HEK293 (cell line): ENCODE measurements around the gene BEGAIN.

ENCODE experiments used
- CTCF ChIA-PET: fragments of 350-600 bp; formaldehyde crosslinking; extraction: SDS; loops from one replicate; lab custom pipeline; 2021; ENCODE audit warnings: antibody characterized with exemption; lab: Yijun Ruan, JAX
- POLR2A ChIA-PET: fragments of 300-600 bp; formaldehyde crosslinking; extraction: SDS; loops from one replicate; lab custom pipeline; 2020; ENCODE audit warnings: antibody characterized with exemption, inconsistent platforms; lab: Yijun Ruan, JAX
- H3K27ac ChIP-seq: fragments of 200-500 bp; sonication (Bioruptor generic); 2 replicates; pipeline ENCODE4 v1.5.1; 2014; ENCODE audit warnings: low read depth, low read length, control low read depth, inconsistent platforms; ENCODE audit errors: extremely low read depth
- H3K36me3 ChIP-seq, 2 experiments: fragments of 200-500 bp in 1 of 2; sonication (Bioruptor generic) in 1 of 2; 1 replicate in 1 of 2; 2 replicates in 1 of 2; pipeline ENCODE4 v1.5.1; 2014 to 2017; ENCODE audit warnings: inconsistent platforms in 2 of 2, low read length in 2 of 2; ENCODE audit not compliant: control insufficient read depth in 2 of 2, insufficient read depth in 1 of 2
- H3K4me1 ChIP-seq: fragments of 200-500 bp; sonication (Bioruptor generic); 2 replicates; pipeline ENCODE4 v1.5.1; 2014; ENCODE audit warnings: mild to moderate bottlenecking, low read length, inconsistent platforms; ENCODE audit not compliant: control insufficient read depth, insufficient read depth
- H3K4me3 ChIP-seq: 2 replicates; pipeline ENCODE4 v1.5.1; 2011; ENCODE audit warnings: low read depth, mild to moderate bottlenecking, control low read depth, low read length, moderate library complexity
- H3K9me3 ChIP-seq: fragments of 200-500 bp; sonication (Bioruptor generic); 2 replicates; pipeline ENCODE4 v1.5.1; 2014; ENCODE audit warnings: low read depth, low read length, inconsistent platforms; ENCODE audit not compliant: control insufficient read depth, insufficient read depth
- GLIS1 ChIP-seq: fragments of 450-650 bp; formaldehyde crosslinking; IDR thresholded peaks from 2 replicates; pipeline ENCODE4 v1.5.1; 2016; ENCODE audit warnings: missing biosample characterization, missing genetic modification characterization
- KLF1 ChIP-seq: fragments of 450-650 bp; formaldehyde crosslinking; IDR thresholded peaks from 2 replicates; pipeline ENCODE4 v1.5.1; 2016; ENCODE audit warnings: missing biosample characterization, missing genetic modification characterization
- KLF17 ChIP-seq: fragments of 450-650 bp; formaldehyde crosslinking; IDR thresholded peaks from 2 replicates; pipeline ENCODE4 v1.5.1; 2016; ENCODE audit warnings: missing biosample characterization, missing genetic modification characterization
- KLF8 ChIP-seq: fragments of 450-650 bp; formaldehyde crosslinking; IDR thresholded peaks from 2 replicates; pipeline ENCODE4 v1.5.1; 2016; ENCODE audit warnings: missing biosample characterization, missing genetic modification characterization
- MYNN ChIP-seq: fragments of 450-650 bp; formaldehyde crosslinking; IDR thresholded peaks from 2 replicates; pipeline ENCODE4 v1.5.1; 2016; ENCODE audit warnings: missing biosample characterization, missing genetic modification characterization, borderline replicate concordance
- MZF1 ChIP-seq: fragments of 450-650 bp; formaldehyde crosslinking; IDR thresholded peaks from 2 replicates; pipeline ENCODE4 v1.5.1; 2017; ENCODE audit warnings: missing biosample characterization, missing genetic modification characterization, borderline replicate concordance
- ZBTB48 ChIP-seq: fragments of 450-650 bp; formaldehyde crosslinking; IDR thresholded peaks from 2 replicates; pipeline ENCODE4 v1.5.1; 2016; ENCODE audit warnings: missing biosample characterization, missing genetic modification characterization
- ZBTB7A ChIP-seq: fragments of 450-650 bp; formaldehyde crosslinking; IDR thresholded peaks from 2 replicates; pipeline ENCODE4 v1.5.1; 2016; ENCODE audit warnings: low read depth, missing biosample characterization, missing genetic modification characterization
- ZBTB8A ChIP-seq: fragments of 450-650 bp; formaldehyde crosslinking; IDR thresholded peaks from 2 replicates; pipeline ENCODE4 v1.5.1; 2016; ENCODE audit warnings: missing biosample characterization, missing genetic modification characterization
- ZNF239 ChIP-seq: fragments of 450-650 bp; formaldehyde crosslinking; IDR thresholded peaks from 2 replicates; pipeline ENCODE4 v1.5.1; 2016; ENCODE audit warnings: missing biosample characterization, missing genetic modification characterization
- ZNF274 ChIP-seq, 2 experiments: fragments of 200-500 bp in 1 of 2; fragments of 450-650 bp in 1 of 2; sonication (Bioruptor generic) in 1 of 2; formaldehyde crosslinking in 1 of 2; IDR thresholded peaks; 2 replicates each; pipeline versions ENCODE4 v1.5.1 to v1.6.1; 2014 to 2016; ENCODE audit warnings: borderline replicate concordance in 1 of 2, inconsistent platforms in 1 of 2, low read length in 1 of 2, missing biosample characterization in 1 of 2, missing genetic modification characterization in 1 of 2
- ZNF335 ChIP-seq: fragments of 450-650 bp; formaldehyde crosslinking; conservative IDR thresholded peaks from 2 replicates; pipeline ENCODE4 v1.5.1; 2016; ENCODE audit warnings: missing biosample characterization, missing genetic modification characterization
- ZNF521 ChIP-seq: fragments of 450-650 bp; formaldehyde crosslinking; IDR thresholded peaks from 2 replicates; pipeline ENCODE4 v1.5.1; 2017; ENCODE audit warnings: missing biosample characterization, mild to moderate bottlenecking, missing genetic modification characterization
- ZNF555 ChIP-seq: fragments of 450-650 bp; formaldehyde crosslinking; conservative IDR thresholded peaks from 2 replicates; pipeline ENCODE4 v1.5.1; 2017; ENCODE audit warnings: missing biosample characterization, mild to moderate bottlenecking, missing genetic modification characterization, inconsistent platforms
- ZNF707 ChIP-seq: fragments of 450-650 bp; formaldehyde crosslinking; IDR thresholded peaks from 2 replicates; pipeline ENCODE4 v1.5.1; 2016; ENCODE audit warnings: missing biosample characterization, missing genetic modification characterization
- ZNF837 ChIP-seq: fragments of 450-650 bp; formaldehyde crosslinking; IDR thresholded peaks from 2 replicates; pipeline ENCODE4 v1.5.1; 2016; ENCODE audit warnings: missing biosample characterization, missing genetic modification characterization
- TF ChIP-seq, protein P1 (sequence below): fragments of 450-650 bp; formaldehyde crosslinking; IDR thresholded peaks from 2 replicates; pipeline ENCODE4 v1.5.1; 2016; ENCODE audit warnings: missing biosample characterization, missing genetic modification characterization
- TF ChIP-seq, protein P2 (sequence below): fragments of 450-650 bp; formaldehyde crosslinking; IDR thresholded peaks from 2 replicates; pipeline ENCODE4 v1.5.1; 2017; ENCODE audit warnings: missing biosample characterization, missing genetic modification characterization
- TF ChIP-seq, protein P3 (sequence below): fragments of 450-650 bp; formaldehyde crosslinking; optimal IDR thresholded peaks from 2 replicates; pipeline ENCODE3; 2016; ENCODE audit warnings: missing biosample characterization, mild to moderate bottlenecking, missing genetic modification characterization

Gene BEGAIN

GRCh38 chr14:100568164-100568997, 18.8 kb downstream of the BEGAIN start (continued):
- TF ChIP-seq, protein P1, sequence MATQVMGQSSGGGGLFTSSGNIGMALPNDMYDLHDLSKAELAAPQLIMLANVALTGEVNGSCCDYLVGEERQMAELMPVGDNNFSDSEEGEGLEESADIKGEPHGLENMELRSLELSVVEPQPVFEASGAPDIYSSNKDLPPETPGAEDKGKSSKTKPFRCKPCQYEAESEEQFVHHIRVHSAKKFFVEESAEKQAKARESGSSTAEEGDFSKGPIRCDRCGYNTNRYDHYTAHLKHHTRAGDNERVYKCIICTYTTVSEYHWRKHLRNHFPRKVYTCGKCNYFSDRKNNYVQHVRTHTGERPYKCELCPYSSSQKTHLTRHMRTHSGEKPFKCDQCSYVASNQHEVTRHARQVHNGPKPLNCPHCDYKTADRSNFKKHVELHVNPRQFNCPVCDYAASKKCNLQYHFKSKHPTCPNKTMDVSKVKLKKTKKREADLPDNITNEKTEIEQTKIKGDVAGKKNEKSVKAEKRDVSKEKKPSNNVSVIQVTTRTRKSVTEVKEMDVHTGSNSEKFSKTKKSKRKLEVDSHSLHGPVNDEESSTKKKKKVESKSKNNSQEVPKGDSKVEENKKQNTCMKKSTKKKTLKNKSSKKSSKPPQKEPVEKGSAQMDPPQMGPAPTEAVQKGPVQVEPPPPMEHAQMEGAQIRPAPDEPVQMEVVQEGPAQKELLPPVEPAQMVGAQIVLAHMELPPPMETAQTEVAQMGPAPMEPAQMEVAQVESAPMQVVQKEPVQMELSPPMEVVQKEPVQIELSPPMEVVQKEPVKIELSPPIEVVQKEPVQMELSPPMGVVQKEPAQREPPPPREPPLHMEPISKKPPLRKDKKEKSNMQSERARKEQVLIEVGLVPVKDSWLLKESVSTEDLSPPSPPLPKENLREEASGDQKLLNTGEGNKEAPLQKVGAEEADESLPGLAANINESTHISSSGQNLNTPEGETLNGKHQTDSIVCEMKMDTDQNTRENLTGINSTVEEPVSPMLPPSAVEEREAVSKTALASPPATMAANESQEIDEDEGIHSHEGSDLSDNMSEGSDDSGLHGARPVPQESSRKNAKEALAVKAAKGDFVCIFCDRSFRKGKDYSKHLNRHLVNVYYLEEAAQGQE (tag by site-specific recombination): no peak
- TF ChIP-seq ZNF274 (IDR thresholded peaks at IDR 0.05; ENCODE audit: low read length) (no peak), ZNF274 (tag by site-specific recombination; IDR thresholded peaks at IDR 0.05; ENCODE audit: borderline replicate concordance) (no peak), GLIS1 (tag by site-specific recombination) (peak; percentile 20; the same call in 1 of the 2 replicates), MYNN (tag by site-specific recombination) (no peak), MZF1 (tag by site-specific recombination) (no peak), ZNF521 (no peak), KLF17 (tag by site-specific recombination) (peak; percentile 97; the same call in 1 of the 2 replicates), ZBTB7A (tag by site-specific recombination) (no peak), ZBTB48 (peak; percentile 65; the same call in 1 of the 2 replicates), ZNF707 (tag by site-specific recombination) (no peak), ZNF335 (tag by site-specific recombination) (peak; percentile 67; the same call in 1 of the 2 replicates), ZNF837 (tag by site-specific recombination) (no peak), ZNF239 (tag by site-specific recombination) (no peak), ZNF555 (tag by site-specific recombination) (no peak), KLF1 (tag by site-specific recombination) (peak; percentile 30; the same call in 1 of the 2 replicates)
- TF ChIP-seq, protein P2, sequence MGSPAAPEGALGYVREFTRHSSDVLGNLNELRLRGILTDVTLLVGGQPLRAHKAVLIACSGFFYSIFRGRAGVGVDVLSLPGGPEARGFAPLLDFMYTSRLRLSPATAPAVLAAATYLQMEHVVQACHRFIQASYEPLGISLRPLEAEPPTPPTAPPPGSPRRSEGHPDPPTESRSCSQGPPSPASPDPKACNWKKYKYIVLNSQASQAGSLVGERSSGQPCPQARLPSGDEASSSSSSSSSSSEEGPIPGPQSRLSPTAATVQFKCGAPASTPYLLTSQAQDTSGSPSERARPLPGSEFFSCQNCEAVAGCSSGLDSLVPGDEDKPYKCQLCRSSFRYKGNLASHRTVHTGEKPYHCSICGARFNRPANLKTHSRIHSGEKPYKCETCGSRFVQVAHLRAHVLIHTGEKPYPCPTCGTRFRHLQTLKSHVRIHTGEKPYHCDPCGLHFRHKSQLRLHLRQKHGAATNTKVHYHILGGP (tag by site-specific recombination): no peak
- TF ChIP-seq, protein P3, sequence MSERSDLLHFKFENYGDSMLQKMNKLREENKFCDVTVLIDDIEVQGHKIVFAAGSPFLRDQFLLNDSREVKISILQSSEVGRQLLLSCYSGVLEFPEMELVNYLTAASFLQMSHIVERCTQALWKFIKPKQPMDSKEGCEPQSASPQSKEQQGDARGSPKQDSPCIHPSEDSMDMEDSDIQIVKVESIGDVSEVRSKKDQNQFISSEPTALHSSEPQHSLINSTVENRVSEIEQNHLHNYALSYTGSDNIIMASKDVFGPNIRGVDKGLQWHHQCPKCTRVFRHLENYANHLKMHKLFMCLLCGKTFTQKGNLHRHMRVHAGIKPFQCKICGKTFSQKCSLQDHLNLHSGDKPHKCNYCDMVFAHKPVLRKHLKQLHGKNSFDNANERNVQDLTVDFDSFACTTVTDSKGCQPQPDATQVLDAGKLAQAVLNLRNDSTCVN (tag by site-specific recombination): peak; percentile 70

- no peak overlapping the region for H3K27ac ChIP-seq
- CTCF ChIA-PET: no interaction called here
Observed at GRCh38 chr14:100567877-100568163, 19.4 kb downstream of the BEGAIN start.

More at GRCh38 chr14:100567877-100568163, 19.4 kb downstream of the BEGAIN start:
- POLR2A ChIA-PET: interaction anchor here (0.6 kb wide), 1 partner anchor 1193 kb away, joined by 4 read pairs; no protein-coding TSS in a partner anchor
- Histone ChIP-seq H3K36me3 (no peaks in the 10 kb centered on the region), H3K4me3 (peak overlapping the region; percentile 26), H3K9me3 (no peaks in the 10 kb centered on the region)
- TF ChIP-seq ZBTB8A (tag by site-specific recombination) (peak; percentile 36), KLF8 (tag by site-specific recombination) (no peak)
- TF ChIP-seq, protein P3 (tag by site-specific recombination): peak; percentile 25
- TF ChIP-seq, all 188 proteins: peak for 2
- H3K4me1 ChIP-seq: no peaks in the 10 kb centered on the region; the same call in 1 of the 2 replicates
